ENCODE measurements around the gene PKP2. TPM values are rescaled to one million over a fixed set of nuclear protein-coding genes. Genes with fewer than 3 reads are reported as not detected.
"Not testable (repeated sequence)": the region's sequence is repeated elsewhere in the genome, so short reads cannot be mapped to it uniquely, and the experiment has no call there.

PKP2 gene
- total RNA-seq, 1 donor from 2014 or later = 1.5 TPM

- no peak for DNase-seq (ENCODE audit: extremely low read depth, low read depth, low spot score)
Observed at GRCh38 chr12:32897281-32897610, 669 bp upstream of the PKP2 start.

GRCh38 chr12:32895688-32896431 is 717 bp downstream of the PKP2 start:
- DNase-seq (ENCODE audit: extremely low read depth, low read depth, low spot score) = no peak

GRCh38 chr12:32894566-32894965 is 2.0 kb downstream of the PKP2 start:
- no peak for DNase-seq (ENCODE audit: extremely low read depth, low read depth, low spot score)

- DNase-seq (ENCODE audit: extremely low read depth, low read depth, low spot score) = no peak
Observed at GRCh38 chr12:32893458-32893857, 3.1 kb downstream of the PKP2 start.

GRCh38 chr12:32893043-32893442 is 3.5 kb downstream of the PKP2 start:
- DNase-seq (ENCODE audit: extremely low read depth, low read depth, low spot score) = no peak

GRCh38 chr12:32892369-32892768 is 4.2 kb downstream of the PKP2 start:
- DNase-seq (ENCODE audit: extremely low read depth, low read depth, low spot score) = not testable (repeated sequence)

- DNase-seq (ENCODE audit: extremely low read depth, low read depth, low spot score) = no peak
Observed at GRCh38 chr12:32891956-32892355, 4.6 kb downstream of the PKP2 start.

GRCh38 chr12:32891526-32891925 is 5.1 kb downstream of the PKP2 start:
- DNase-seq (ENCODE audit: extremely low read depth, low read depth, low spot score) = no peak

- DNase-seq (ENCODE audit: extremely low read depth, low read depth, low spot score) = no peak
Observed at GRCh38 chr12:32889011-32889760, 7.4 kb downstream of the PKP2 start.

- no peak for DNase-seq (ENCODE audit: extremely low read depth, low read depth, low spot score)
Observed at GRCh38 chr12:32887058-32887457, 9.5 kb downstream of the PKP2 start.

GRCh38 chr12:32885831-32886230 is 10.7 kb downstream of the PKP2 start:
- no peak for DNase-seq (ENCODE audit: extremely low read depth, low read depth, low spot score)

GRCh38 chr12:32884962-32885361 is 11.6 kb downstream of the PKP2 start:
- DNase-seq (ENCODE audit: extremely low read depth, low read depth, low spot score) = no peak

- no peak for DNase-seq (ENCODE audit: extremely low read depth, low read depth, low spot score)
Observed at GRCh38 chr12:32881702-32882101, 14.9 kb downstream of the PKP2 start.

- DNase-seq (ENCODE audit: extremely low read depth, low read depth, low spot score) = no peak
Observed at GRCh38 chr12:32881107-32881506, 15.5 kb downstream of the PKP2 start.

GRCh38 chr12:32879066-32879465 is 17.5 kb downstream of the PKP2 start:
- DNase-seq (ENCODE audit: extremely low read depth, low read depth, low spot score) = not testable (repeated sequence)

- DNase-seq (ENCODE audit: extremely low read depth, low read depth, low spot score) = no peak
Observed at GRCh38 chr12:32877601-32878459, 18.7 kb downstream of the PKP2 start.

- DNase-seq (ENCODE audit: extremely low read depth, low read depth, low spot score) = no peak
Observed at GRCh38 chr12:32876004-32876403, 20.6 kb downstream of the PKP2 start.

GRCh38 chr12:32874975-32875374 is 21.6 kb downstream of the PKP2 start:
- no peak for DNase-seq (ENCODE audit: extremely low read depth, low read depth, low spot score)

GRCh38 chr12:32874078-32874477 is 22.5 kb downstream of the PKP2 start:
- DNase-seq (ENCODE audit: extremely low read depth, low read depth, low spot score) = no peak

- not testable (repeated sequence) for DNase-seq (ENCODE audit: extremely low read depth, low read depth, low spot score)
Observed at GRCh38 chr12:32872416-32872815, 24.2 kb downstream of the PKP2 start.

- no peak for DNase-seq (ENCODE audit: extremely low read depth, low read depth, low spot score)
Observed at GRCh38 chr12:32870716-32871115, 25.9 kb downstream of the PKP2 start.

All from glomerular endothelial cell (primary cell).